HL-60 (cell line): ENCODE measurements around the gene MACF1.

Experiments used
- CTCF ChIP-seq: IDR thresholded peaks from one replicate; pipeline ENCODE4 v1.5.1; 2011; ENCODE audit warnings: low read length, control low read depth, inconsistent platforms; ENCODE audit not compliant: insufficient read depth
- REST ChIP-seq: IDR thresholded peaks from 2 replicates; pipeline ENCODE4 v1.6.1; 2012; ENCODE audit warnings: low read depth; ENCODE audit not compliant: insufficient replicate concordance

GRCh38 chr1:39243302-39243701 is 38.8 kb downstream of the MACF1 start:
- TF ChIP-seq CTCF (no peak), REST (no peak)
